ENCODE results near the gene NCKAP5L. TPM values are rescaled to one million over a fixed set of nuclear protein-coding genes. Genes with fewer than 3 reads are reported as not detected.

The NCKAP5L gene
- total and polyA plus RNA-seq, 3 experiments from 2014 or later = 4.3 to 5.5 (median 4.8) TPM

DNA sequence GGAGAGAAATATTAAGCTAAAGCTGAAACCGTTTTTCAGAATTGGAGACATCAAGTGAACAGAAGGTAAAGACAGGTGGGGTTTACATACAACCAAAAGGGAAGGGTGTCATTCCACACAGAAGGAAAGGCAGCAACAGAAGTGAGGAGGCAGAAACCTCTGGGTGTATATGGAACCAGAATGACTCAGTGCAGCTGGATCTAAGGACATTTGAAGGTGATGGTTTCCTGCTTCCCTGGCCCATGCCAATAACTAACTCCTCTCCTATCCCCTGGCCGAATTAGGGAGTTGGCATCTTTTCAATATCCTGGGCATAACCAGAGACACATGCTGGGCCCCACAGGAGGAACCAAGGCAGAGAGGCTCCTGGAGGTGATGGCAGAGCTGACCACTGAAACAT, 8.4 kb downstream of the NCKAP5L start:
- Mint-ChIP-seq H3K4me1 (peaks cover 22 to 33% (median 32%) of the 10 kb centered on the region in 3 donors), H3K36me3 (peaks cover 1 to 17% (median 8%) of the 10 kb centered on the region in 3 donors), H3K27ac (peak overlapping the region in 3 of 8 donors; percentile 5 to 34 (median 26)), H3K4me3 (no peak overlapping the region), H3K9me3 (no peaks in the 10 kb centered on the region), H3K27me3 (no peaks in the 10 kb centered on the region)
- ChIA-PET POLR2A (no interaction called here), CTCF (interaction anchor here (0.8 to 1.7 kb wide), 4 partner anchors 9 to 78 kb away, joined by 3 to 5 read pairs (median 5); partner anchors contain the start of gene TMBIM6)
- H3K9me3 ChIP-seq (ENCODE audit: low read length) = no peaks in the 10 kb centered on the region
- no peaks in the 10 kb centered on the region for H3K36me3 ChIP-seq (ENCODE audit: insufficient read depth, low read length)
- DNase-seq = no peak
- no peak overlapping the region for H3K27ac ChIP-seq (ENCODE audit: low read depth, low read length)
- H3K4me3 ChIP-seq (ENCODE audit: low read length) = no peak overlapping the region
- peaks cover 14% of the 10 kb centered on the region for H3K4me1 ChIP-seq (ENCODE audit: insufficient read depth, low read length)
- no peaks in the 10 kb centered on the region for H3K27me3 ChIP-seq (ENCODE audit: insufficient read depth, low read length, poor library complexity, severe bottlenecking)

DNA sequence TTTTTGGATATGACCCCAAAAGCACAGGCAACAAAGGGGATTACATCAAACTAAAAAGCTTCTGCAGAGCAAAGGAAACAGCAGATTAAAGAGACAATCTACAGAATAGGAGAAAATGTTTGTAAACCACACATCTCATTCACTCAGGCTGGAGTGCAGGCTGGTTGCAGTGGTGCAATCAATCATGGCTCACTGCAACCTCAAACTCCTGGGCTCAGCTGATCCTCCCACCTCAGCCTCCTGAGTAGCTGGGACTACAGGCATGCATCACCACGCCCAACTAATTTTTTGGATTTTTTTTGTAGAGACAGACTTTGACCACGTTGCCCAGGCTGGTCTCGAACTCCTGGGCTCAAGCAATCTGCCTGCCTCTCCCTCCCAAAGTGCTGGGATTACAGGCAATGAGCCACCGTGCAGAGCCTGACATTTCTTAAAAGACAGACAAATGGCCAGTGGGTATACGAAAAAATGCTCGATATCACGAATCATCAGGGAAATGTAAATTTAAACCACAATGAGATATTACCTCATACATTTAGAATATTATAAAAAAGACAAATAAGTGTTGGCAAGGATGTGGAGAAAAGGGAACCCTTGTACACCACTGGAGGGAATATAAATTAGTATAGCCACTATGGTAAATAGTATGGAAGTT, 9.8 kb downstream of the NCKAP5L start:
- H3K27ac Mint-ChIP-seq = no peak overlapping the region
- CTCF ChIA-PET = no interaction called here

DNA sequence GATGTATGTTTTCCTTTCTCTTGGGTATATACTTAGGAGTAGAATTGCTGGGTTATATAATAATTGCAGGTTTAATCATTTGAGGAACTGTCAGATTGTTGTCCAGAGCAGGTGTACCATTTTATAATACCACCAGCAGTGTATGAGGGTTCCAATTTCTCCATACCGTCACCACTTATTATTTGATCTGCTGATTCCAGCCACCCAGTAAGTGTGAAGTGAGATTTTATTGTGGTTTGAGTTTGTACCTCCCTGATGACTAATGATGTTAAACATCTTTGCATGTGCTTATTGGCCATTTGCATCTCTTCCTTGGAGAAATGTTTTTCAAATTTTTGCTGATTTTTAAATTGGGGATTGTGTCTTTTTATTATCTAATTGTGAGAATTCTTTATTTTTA, 15.1 kb downstream of the NCKAP5L start:
- Mint-ChIP-seq H3K4me3 (no peak overlapping the region), H3K36me3 (peaks cover 6 to 17% (median 11%) of the 10 kb centered on the region in 3 donors), H3K4me1 (peaks cover 0 to 5% (median 5%) of the 10 kb centered on the region in 3 donors), H3K27me3 (no peaks in the 10 kb centered on the region), H3K9me3 (no peaks in the 10 kb centered on the region), H3K27ac (no peak overlapping the region)
- Histone ChIP-seq H3K36me3 (ENCODE audit: insufficient read depth, low read length) (no peaks in the 10 kb centered on the region), H3K4me1 (ENCODE audit: insufficient read depth, low read length) (no peaks in the 10 kb centered on the region), H3K9me3 (ENCODE audit: low read length) (no peaks in the 10 kb centered on the region), H3K27ac (ENCODE audit: low read depth, low read length) (no peak overlapping the region), H3K27me3 (ENCODE audit: insufficient read depth, low read length, poor library complexity, severe bottlenecking) (no peaks in the 10 kb centered on the region), H3K4me3 (ENCODE audit: low read length) (no peak overlapping the region)
- CTCF ChIA-PET = no interaction called here
- POLR2A ChIA-PET = no interaction called here
- DNase-seq = no peak

More for the DNA sequence above, 9.8 kb downstream of the NCKAP5L start:
- Histone ChIP-seq H3K9me3 (ENCODE audit: low read length) (no peaks in the 10 kb centered on the region), H3K27me3 (ENCODE audit: insufficient read depth, low read length, poor library complexity, severe bottlenecking) (no peaks in the 10 kb centered on the region), H3K4me1 (ENCODE audit: insufficient read depth, low read length) (peaks cover 14% of the 10 kb centered on the region), H3K27ac (ENCODE audit: low read depth, low read length) (no peak overlapping the region), H3K4me3 (ENCODE audit: low read length) (no peak overlapping the region), H3K36me3 (ENCODE audit: insufficient read depth, low read length) (no peaks in the 10 kb centered on the region)
- POLR2A ChIA-PET = interaction anchor here (0.7 kb wide), 1 partner anchor 204 kb away, joined by 3 read pairs; no protein-coding TSS in a partner anchor
- H3K9me3 Mint-ChIP-seq = no peaks in the 10 kb centered on the region
- DNase-seq = no peak
- no peaks in the 10 kb centered on the region for H3K27me3 Mint-ChIP-seq
- H3K4me3 Mint-ChIP-seq = no peak overlapping the region
- H3K36me3 Mint-ChIP-seq = peaks cover 6 to 21% (median 8%) of the 10 kb centered on the region in 3 donors
- peaks cover 19 to 32% (median 31%) of the 10 kb centered on the region in 3 donors for H3K4me1 Mint-ChIP-seq

DNA sequence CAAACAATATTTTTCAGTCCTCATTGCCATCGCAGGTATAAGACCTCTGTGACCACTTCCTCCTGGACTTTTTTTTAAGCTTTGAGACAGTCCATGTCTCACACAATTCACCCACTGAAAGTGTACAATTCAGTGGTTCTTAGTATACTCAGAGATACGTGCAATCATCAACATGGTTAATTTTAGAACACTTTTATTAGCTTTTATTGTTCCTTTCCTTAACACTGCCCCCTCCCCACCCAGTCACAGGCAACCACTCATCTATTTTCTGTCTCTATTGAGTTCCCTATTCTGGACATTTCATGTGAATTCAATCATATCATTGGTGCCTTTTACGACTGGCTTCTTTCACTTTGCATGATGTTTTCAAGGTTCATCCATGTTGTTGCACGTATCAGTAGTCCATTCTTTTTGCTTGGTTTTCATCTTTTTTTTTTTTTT, 16.2 kb downstream of the NCKAP5L start:
- peaks cover 6 to 18% (median 11%) of the 10 kb centered on the region in 3 donors for H3K36me3 Mint-ChIP-seq
- Histone ChIP-seq H3K4me3 (ENCODE audit: low read length) (no peak overlapping the region), H3K27ac (ENCODE audit: low read depth, low read length) (no peak overlapping the region), H3K36me3 (ENCODE audit: insufficient read depth, low read length) (no peaks in the 10 kb centered on the region), H3K27me3 (ENCODE audit: insufficient read depth, low read length, poor library complexity, severe bottlenecking) (no peaks in the 10 kb centered on the region), H3K4me1 (ENCODE audit: insufficient read depth, low read length) (no peaks in the 10 kb centered on the region), H3K9me3 (ENCODE audit: low read length) (no peaks in the 10 kb centered on the region)
- no peak for DNase-seq
- H3K27ac Mint-ChIP-seq = peak overlapping the region in 1 of 8 donors; percentile 34
- ChIA-PET CTCF (no interaction called here), POLR2A (no interaction called here)
- no peak overlapping the region for H3K4me3 Mint-ChIP-seq
- H3K4me1 Mint-ChIP-seq = peaks cover 0 to 5% (median 5%) of the 10 kb centered on the region in 3 donors
- H3K27me3 Mint-ChIP-seq = no peaks in the 10 kb centered on the region
- H3K9me3 Mint-ChIP-seq = no peaks in the 10 kb centered on the region

DNA sequence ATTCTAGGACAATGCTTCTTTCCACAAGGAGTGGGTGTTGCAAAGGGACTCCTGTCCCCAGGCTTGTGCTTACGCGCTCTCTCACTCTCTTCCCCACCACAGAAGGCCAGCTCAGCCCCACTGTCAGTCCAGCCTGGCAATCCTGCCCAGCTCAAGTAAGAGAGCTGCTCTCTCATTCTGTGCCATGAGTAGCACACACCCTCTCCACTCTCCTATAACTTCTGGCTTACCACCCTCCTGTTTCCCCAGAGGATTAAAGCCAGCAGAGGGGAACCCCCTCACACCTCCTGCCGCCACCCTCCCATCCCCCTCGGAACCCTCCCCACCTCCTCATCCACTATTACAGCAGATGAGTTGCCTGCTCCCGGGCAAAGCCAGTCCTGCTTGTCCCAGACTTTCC, 17.1 kb downstream of the NCKAP5L start:
- POLR2A ChIA-PET = no interaction called here
- Histone ChIP-seq H3K27ac (ENCODE audit: low read depth, low read length) (no peak overlapping the region), H3K4me3 (ENCODE audit: low read length) (no peak overlapping the region), H3K36me3 (ENCODE audit: insufficient read depth, low read length) (no peaks in the 10 kb centered on the region), H3K4me1 (ENCODE audit: insufficient read depth, low read length) (no peaks in the 10 kb centered on the region), H3K27me3 (ENCODE audit: insufficient read depth, low read length, poor library complexity, severe bottlenecking) (no peaks in the 10 kb centered on the region), H3K9me3 (ENCODE audit: low read length) (no peaks in the 10 kb centered on the region)
- H3K4me1 Mint-ChIP-seq = peaks cover 0 to 5% (median 5%) of the 10 kb centered on the region in 3 donors
- no peak for DNase-seq
- no peak overlapping the region for H3K4me3 Mint-ChIP-seq
- CTCF ChIA-PET = interaction anchor here (1.0 kb wide), 1 partner anchor 49 kb away, joined by 3 read pairs; no protein-coding TSS in a partner anchor
- no peaks in the 10 kb centered on the region for H3K9me3 Mint-ChIP-seq
- H3K27ac Mint-ChIP-seq = no peak overlapping the region
- H3K36me3 Mint-ChIP-seq = peaks cover 6 to 14% (median 8%) of the 10 kb centered on the region in 3 donors
- H3K27me3 Mint-ChIP-seq = no peaks in the 10 kb centered on the region

DNA sequence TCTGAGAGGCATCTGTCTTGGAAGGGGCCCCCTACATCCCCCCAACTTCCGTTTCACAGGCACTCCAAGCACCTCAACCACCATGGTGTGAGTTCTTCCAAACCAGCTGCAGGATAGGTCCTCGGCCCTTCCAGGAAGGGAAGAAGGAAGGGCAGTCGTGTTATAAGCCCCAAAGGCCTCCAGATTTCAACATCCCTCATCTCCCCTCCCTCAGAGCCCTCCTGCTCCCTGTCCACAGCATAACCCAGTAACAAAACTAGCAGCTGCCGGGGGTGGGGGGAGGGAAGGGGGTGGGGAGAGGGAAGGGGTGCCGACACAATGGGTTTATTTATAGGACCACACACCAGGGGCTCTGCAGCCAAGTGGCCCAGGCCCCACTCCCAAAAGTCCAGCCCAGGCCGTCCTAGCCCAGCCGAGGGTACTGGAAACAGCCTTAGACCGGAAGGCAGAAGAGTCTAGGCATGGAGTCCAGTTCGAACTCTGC, 18.3 kb downstream of the NCKAP5L start:
- H3K4me1 Mint-ChIP-seq = peaks cover 0 to 5% (median 0%) of the 10 kb centered on the region in 3 donors
- no peak overlapping the region for H3K4me3 Mint-ChIP-seq
- ChIA-PET POLR2A (no interaction called here), CTCF (interaction anchor here (1.1 kb wide), 1 partner anchor 33 kb away, joined by 3 read pairs; no protein-coding TSS in a partner anchor)
- peaks cover 3 to 21% (median 6%) of the 10 kb centered on the region in 3 donors for H3K36me3 Mint-ChIP-seq
- H3K27ac Mint-ChIP-seq = no peak overlapping the region
- no peak for DNase-seq
- H3K27ac ChIP-seq (ENCODE audit: low read depth, low read length) = no peak overlapping the region
- no peaks in the 10 kb centered on the region for H3K27me3 ChIP-seq (ENCODE audit: insufficient read depth, low read length, poor library complexity, severe bottlenecking)
- H3K4me3 ChIP-seq (ENCODE audit: low read length) = no peak overlapping the region
- no peaks in the 10 kb centered on the region for H3K9me3 Mint-ChIP-seq
- no peaks in the 10 kb centered on the region for H3K9me3 ChIP-seq (ENCODE audit: low read length)
- H3K27me3 Mint-ChIP-seq = no peaks in the 10 kb centered on the region
- no peaks in the 10 kb centered on the region for H3K36me3 ChIP-seq (ENCODE audit: insufficient read depth, low read length)
- no peaks in the 10 kb centered on the region for H3K4me1 ChIP-seq (ENCODE audit: insufficient read depth, low read length)

DNA sequence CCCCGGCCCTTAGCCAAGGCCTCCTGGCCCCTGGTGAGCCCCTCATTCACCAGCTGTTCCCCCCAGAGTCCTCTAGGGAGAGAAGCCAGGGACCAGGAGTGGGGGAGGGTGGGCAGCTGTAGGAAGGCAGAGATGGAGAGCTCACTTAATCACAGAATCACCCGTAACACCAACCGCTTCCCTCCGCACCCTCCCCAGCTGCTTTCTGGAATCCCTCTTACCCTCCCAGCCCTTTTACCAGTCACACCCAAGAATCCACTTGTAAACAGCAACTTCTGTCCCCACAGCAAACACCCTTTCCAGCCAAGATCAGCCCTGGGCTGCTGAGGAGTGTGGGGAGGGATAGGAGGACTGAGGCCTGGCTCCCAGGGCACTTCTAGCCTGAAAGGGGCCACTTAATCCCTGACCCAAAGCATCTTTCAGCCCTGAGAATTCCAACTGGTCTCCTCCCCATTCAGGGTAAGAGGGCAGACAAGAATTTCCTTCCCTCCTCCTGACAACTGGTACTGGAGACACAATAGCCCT, 18.8 kb downstream of the NCKAP5L start:
- H3K36me3 Mint-ChIP-seq = peaks cover 1 to 19% (median 3%) of the 10 kb centered on the region in 3 donors
- ChIA-PET POLR2A (no interaction called here), CTCF (interaction anchor here (1.1 kb wide), 1 partner anchor 32 kb away, joined by 3 read pairs; no protein-coding TSS in a partner anchor)
- DNase-seq = no peak
- H3K4me1 Mint-ChIP-seq = peaks cover 0 to 5% (median 0%) of the 10 kb centered on the region in 3 donors
- Histone ChIP-seq H3K4me1 (ENCODE audit: insufficient read depth, low read length) (no peaks in the 10 kb centered on the region), H3K27me3 (ENCODE audit: insufficient read depth, low read length, poor library complexity, severe bottlenecking) (no peaks in the 10 kb centered on the region), H3K36me3 (ENCODE audit: insufficient read depth, low read length) (no peaks in the 10 kb centered on the region), H3K4me3 (ENCODE audit: low read length) (no peak overlapping the region), H3K27ac (ENCODE audit: low read depth, low read length) (no peak overlapping the region), H3K9me3 (ENCODE audit: low read length) (no peaks in the 10 kb centered on the region)
- H3K27me3 Mint-ChIP-seq = no peaks in the 10 kb centered on the region
- H3K4me3 Mint-ChIP-seq = no peak overlapping the region
- no peak overlapping the region for H3K27ac Mint-ChIP-seq
- no peaks in the 10 kb centered on the region for H3K9me3 Mint-ChIP-seq

DNA sequence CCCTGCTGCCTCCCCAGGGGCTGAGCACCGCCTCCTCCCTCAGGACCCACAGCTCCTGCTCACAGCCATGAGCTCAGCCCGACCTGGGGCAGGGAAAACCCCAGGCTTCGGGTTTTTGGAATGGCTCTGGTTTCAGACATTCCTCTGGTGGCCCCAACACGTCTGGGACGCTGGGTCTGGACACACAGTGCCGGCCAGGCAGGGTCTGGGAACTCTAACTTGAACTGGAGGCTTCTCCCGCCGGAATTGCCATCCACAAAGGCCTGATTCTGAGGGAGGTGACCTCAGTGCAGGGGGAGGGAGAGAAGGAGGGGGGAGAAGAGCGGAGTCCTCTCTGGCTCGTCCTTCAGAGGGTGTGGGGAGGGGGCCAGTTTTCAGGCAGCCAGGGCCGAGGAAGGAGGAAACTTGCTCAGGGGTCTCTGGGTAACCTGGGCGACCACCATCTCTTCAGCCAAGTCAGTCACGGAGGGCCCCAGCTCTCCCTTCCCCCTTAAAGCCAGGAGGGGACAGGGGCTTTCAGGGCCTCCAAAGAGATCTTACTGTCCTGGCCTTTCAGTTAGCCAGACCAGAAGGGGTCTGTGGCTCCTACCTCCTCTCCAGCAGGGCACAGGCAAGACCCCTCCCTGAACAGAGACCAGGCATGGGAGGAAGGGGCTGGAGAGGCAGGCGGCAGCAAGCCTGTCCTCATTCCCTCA, 19.4 kb downstream of the NCKAP5L start:
- H3K9me3 ChIP-seq (ENCODE audit: low read length) = no peaks in the 10 kb centered on the region
- Mint-ChIP-seq H3K36me3 (peaks cover 0 to 22% (median 3%) of the 10 kb centered on the region in 3 donors), H3K27ac (no peak overlapping the region), H3K4me3 (no peak overlapping the region), H3K27me3 (no peaks in the 10 kb centered on the region), H3K9me3 (no peaks in the 10 kb centered on the region), H3K4me1 (peaks cover 0 to 5% (median 0%) of the 10 kb centered on the region in 3 donors)
- POLR2A ChIA-PET = no interaction called here
- no peak overlapping the region for H3K4me3 ChIP-seq (ENCODE audit: low read length)
- H3K36me3 ChIP-seq (ENCODE audit: insufficient read depth, low read length) = no peaks in the 10 kb centered on the region
- H3K27ac ChIP-seq (ENCODE audit: low read depth, low read length) = no peak overlapping the region
- CTCF ChIA-PET = interaction anchor here (1.1 kb wide), 1 partner anchor 31 kb away, joined by 3 read pairs; no protein-coding TSS in a partner anchor
- H3K4me1 ChIP-seq (ENCODE audit: insufficient read depth, low read length) = no peaks in the 10 kb centered on the region
- H3K27me3 ChIP-seq (ENCODE audit: insufficient read depth, low read length, poor library complexity, severe bottlenecking) = no peaks in the 10 kb centered on the region
- DNase-seq = no peak
